Naive thymus-derived CD4-positive, alpha-beta T cell (primary cell): ENCODE results near the gene LCNL1. TPM values are rescaled to one million over a fixed set of nuclear protein-coding genes. Genes with fewer than 3 reads are reported as not detected.

Experiments used
- ATAC-seq: fragments of 150-1000 bp; cut with Tn5 transposase; 2 replicates; pipeline ENCODE4 v1.10.0; 2021; ENCODE audit warnings: mild to moderate bottlenecking, moderate library complexity
- CTCF ChIA-PET: fragments of 350-600 bp; sonication (Branson Sonifier 250); formaldehyde crosslinking; loops from one replicate; lab custom pipeline; 2021; ENCODE audit warnings: antibody characterized with exemption; lab: Charles Lee
- POLR2A ChIA-PET: fragments of 350-600 bp; sonication (Branson Sonifier 250); formaldehyde crosslinking; loops from one replicate; lab custom pipeline; 2021; ENCODE audit warnings: antibody characterized with exemption, inconsistent platforms; lab: Charles Lee
- DNase-seq, 9 donors: peaks; one replicate each; pipeline versions ENCODE4 v3.0.0 to v3.0.0-alpha.2; 2020 to 2022; ENCODE audit warnings: mixed read lengths in 1 of 9
- H3K27ac ChIP-seq: one replicate; pipeline ENCODE4 v1.7.0; 2013; ENCODE audit warnings: mild to moderate bottlenecking, low read depth, low read length, moderate library complexity
- H3K27me3 ChIP-seq, 2 donors: one replicate each; pipeline ENCODE4 v1.7.0; 2013; ENCODE audit warnings: low read length in 2 of 2, mild to moderate bottlenecking in 2 of 2, moderate library complexity in 2 of 2; ENCODE audit not compliant: control insufficient read depth in 2 of 2, insufficient read depth in 2 of 2
- H3K36me3 ChIP-seq, 3 experiments: 1 replicate in 2 of 3; 2 replicates in 1 of 3; pipeline ENCODE4 v1.7.0; 2013; ENCODE audit warnings: low read length in 3 of 3, mild to moderate bottlenecking in 3 of 3, moderate library complexity in 1 of 3; ENCODE audit not compliant: insufficient read depth in 3 of 3, control insufficient read depth in 2 of 3
- H3K4me1 ChIP-seq, 2 donors: one replicate each; pipeline ENCODE4 v1.7.0; 2013; ENCODE audit warnings: low read length in 2 of 2, mild to moderate bottlenecking in 2 of 2, moderate library complexity in 1 of 2; ENCODE audit not compliant: control insufficient read depth in 2 of 2, insufficient read depth in 2 of 2
- H3K4me3 ChIP-seq: 2 replicates; pipeline ENCODE4 v1.7.0; 2013; ENCODE audit warnings: mild to moderate bottlenecking, low read length
- H3K9me3 ChIP-seq, 3 experiments: 1 replicate in 2 of 3; 2 replicates in 1 of 3; pipeline ENCODE4 v1.7.0; 2013; ENCODE audit warnings: low read length in 3 of 3; ENCODE audit not compliant: control insufficient read depth in 2 of 3
- H3K27ac Mint-ChIP-seq, 9 donors: one replicate each; pipeline ENCODE4 v1.8.0; 2020 to 2022; ENCODE audit warnings: mixed read lengths in 9 of 9, mild to moderate bottlenecking in 8 of 9, moderate library complexity in 5 of 9, inconsistent platforms in 2 of 9
- H3K27me3 Mint-ChIP-seq, 5 donors: one replicate each; pipeline ENCODE4 v1.8.0; 2021 to 2022; ENCODE audit warnings: mixed read lengths in 5 of 5, mild to moderate bottlenecking in 1 of 5
- H3K36me3 Mint-ChIP-seq, 5 donors: one replicate each; pipeline ENCODE4 v1.8.0; 2020 to 2022; ENCODE audit warnings: mixed read lengths in 5 of 5, mild to moderate bottlenecking in 3 of 5, inconsistent platforms in 1 of 5
- H3K4me1 Mint-ChIP-seq, 7 donors: one replicate each; pipeline ENCODE4 v1.8.0; 2020 to 2022; ENCODE audit warnings: mixed read lengths in 7 of 7, mild to moderate bottlenecking in 3 of 7, inconsistent platforms in 1 of 7
- H3K4me3 Mint-ChIP-seq, 10 donors: one replicate each; pipeline ENCODE4 v1.8.0; 2020 to 2022; ENCODE audit warnings: mild to moderate bottlenecking in 10 of 10, mixed read lengths in 10 of 10, moderate library complexity in 6 of 10, inconsistent platforms in 2 of 10
- H3K9me3 Mint-ChIP-seq, 11 donors: one replicate each; pipeline ENCODE4 v1.8.0; 2020 to 2022; ENCODE audit warnings: mixed read lengths in 11 of 11, mild to moderate bottlenecking in 4 of 11, inconsistent platforms in 1 of 11, moderate library complexity in 1 of 11
- intact Hi-C, 2 donors: fragments of 100-400 bp; cut with micrococcal nuclease; formaldehyde crosslinking; loops; one replicate each; pipeline ENCODE4 v1.15.1; 2023
- polyA plus RNA-seq, 2 donors: library from polyadenylated mRNA; unstranded; fragments of 300-500 nt; fragmentation: Illumina TruSeq; gene quantifications; one replicate each; pipeline ENCODE4 v1.2.3, GENCODE V29; 2021
- total RNA-seq, 6 experiments: library from RNA in 5 of 6; stranded (reverse) in 5 of 6; gene quantifications; 1 replicate in 5 of 6; 2 replicates in 1 of 6; pipeline ENCODE4 v1.2.3 and lab custom pipeline; 2021 to 2026

Gene LCNL1
- total and polyA plus RNA-seq, 7 experiments from 2014 or later: 0.12 to 1.9 (median 0.13) TPM; not detected in 4

DNA sequence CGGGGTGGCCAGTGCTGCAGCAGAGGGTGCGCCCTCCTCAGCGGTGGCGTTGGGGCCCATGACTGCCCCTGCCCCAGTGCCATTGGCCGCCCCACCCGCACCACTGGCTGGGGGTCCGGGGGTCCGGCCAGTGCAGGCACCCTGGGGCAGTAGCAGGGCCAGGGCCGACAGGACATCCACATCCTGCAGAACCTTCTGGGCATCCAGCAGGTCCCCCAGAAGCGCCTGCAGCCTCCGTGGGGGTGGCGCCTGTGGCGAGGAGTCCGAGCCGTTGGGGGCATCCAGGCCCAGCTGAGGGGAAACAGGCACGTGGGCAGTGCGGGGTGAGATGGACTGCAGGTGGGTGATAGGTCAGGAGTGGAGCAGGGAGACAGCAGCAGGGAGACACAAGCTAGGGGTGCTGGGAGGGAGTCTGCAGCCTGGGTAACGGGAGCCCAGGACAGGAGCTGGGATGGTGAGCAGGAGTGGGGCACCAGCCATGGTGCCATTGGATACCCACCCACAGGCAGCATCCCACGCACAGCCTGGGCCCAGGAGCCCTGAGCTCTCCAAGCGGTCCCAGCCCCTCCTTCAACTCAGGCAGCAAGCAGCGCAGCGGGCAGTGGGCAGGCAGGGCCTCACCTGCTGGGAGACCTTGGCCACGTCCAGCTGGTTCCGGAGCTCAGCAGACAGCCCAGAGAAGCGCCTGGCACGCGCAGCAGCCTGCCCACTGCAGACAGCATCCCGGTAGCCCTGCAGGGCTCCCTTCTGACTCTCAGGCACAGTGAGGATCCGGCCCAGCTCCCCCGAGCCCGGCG, 38.2 kb downstream of the LCNL1 start:
- intact Hi-C loops: loop anchor here in 1 of 2 donors (5.0 kb wide), 1 partner anchor 119 kb away; no protein-coding TSS in a partner anchor
- Histone ChIP-seq H3K4me3 (no peak overlapping the region), H3K9me3 (no peaks in the 10 kb centered on the region), H3K4me1 (peaks cover 0 to under 1% of the 10 kb centered on the region in 2 donors), H3K36me3 (peaks cover 0 to 19% (median 0%) of the 10 kb centered on the region in 3 experiments), H3K27me3 (no peaks in the 10 kb centered on the region), H3K27ac (no peak overlapping the region)
- H3K9me3 Mint-ChIP-seq: no peaks in the 10 kb centered on the region
- H3K4me1 Mint-ChIP-seq: peaks cover 0 to 3% (median 0%) of the 10 kb centered on the region in 7 donors
- ATAC-seq (no peak), DNase-seq (no peak)
- CTCF ChIA-PET: interaction anchor here (0.6 kb wide), 1 partner anchor 45 kb away, joined by 3 read pairs; no protein-coding TSS in a partner anchor
- no peaks in the 10 kb centered on the region for H3K27me3 Mint-ChIP-seq
- H3K27ac Mint-ChIP-seq: no peak overlapping the region
- peaks cover 0 to 5% (median 0%) of the 10 kb centered on the region in 5 donors for H3K36me3 Mint-ChIP-seq
- POLR2A ChIA-PET: interaction anchor here (0.8 to 0.9 kb wide), 2 partner anchors 14 to 77 kb away, joined by 4 read pairs; partner anchors contain the start of gene FBXW5
- H3K4me3 Mint-ChIP-seq: no peak overlapping the region

DNA sequence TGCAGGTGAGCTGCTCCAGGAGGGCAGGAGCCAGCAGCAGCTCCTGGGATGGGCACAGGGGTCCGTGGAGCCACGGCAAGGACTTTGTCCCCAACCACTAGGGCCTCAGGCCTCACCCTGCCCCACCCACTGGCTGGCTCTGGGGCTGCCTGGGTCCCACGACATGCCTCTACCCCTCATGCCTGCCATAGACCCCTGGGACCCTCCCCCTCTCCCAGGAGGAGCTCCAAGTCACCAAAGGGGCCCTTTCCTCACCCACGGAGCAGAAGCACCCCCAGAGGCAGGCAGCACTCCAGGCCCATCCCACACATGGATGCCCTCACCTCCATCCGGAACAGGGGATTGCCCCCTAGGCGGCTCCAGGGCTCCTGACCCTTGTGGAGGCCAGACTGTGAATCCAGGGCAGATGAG, 38.8 kb downstream of the LCNL1 start:
- intact Hi-C loops: loop anchor here in 1 of 2 donors (5.0 kb wide), 1 partner anchor 119 kb away; no protein-coding TSS in a partner anchor
- Histone ChIP-seq H3K27ac (no peak overlapping the region), H3K27me3 (no peaks in the 10 kb centered on the region), H3K4me3 (no peak overlapping the region), H3K9me3 (no peaks in the 10 kb centered on the region), H3K4me1 (peaks cover 0 to 6% of the 10 kb centered on the region in 2 donors), H3K36me3 (peaks cover 0 to 13% (median 0%) of the 10 kb centered on the region in 3 experiments)
- H3K9me3 Mint-ChIP-seq: no peaks in the 10 kb centered on the region
- no peak for ATAC-seq
- H3K4me3 Mint-ChIP-seq: no peak overlapping the region
- ChIA-PET POLR2A (interaction anchor here (0.8 to 0.9 kb wide), 2 partner anchors 13 to 77 kb away, joined by 4 read pairs; partner anchors contain the start of gene FBXW5), CTCF (no interaction called here)
- peak in 1 of 9 donors; percentile 22 for DNase-seq
- peak overlapping the region in 1 of 9 donors; percentile 33 for H3K27ac Mint-ChIP-seq
- peaks cover 0 to 5% (median 0%) of the 10 kb centered on the region in 5 donors for H3K36me3 Mint-ChIP-seq
- H3K4me1 Mint-ChIP-seq: peaks cover 0 to 3% (median 0%) of the 10 kb centered on the region in 7 donors
- no peaks in the 10 kb centered on the region for H3K27me3 Mint-ChIP-seq

DNA sequence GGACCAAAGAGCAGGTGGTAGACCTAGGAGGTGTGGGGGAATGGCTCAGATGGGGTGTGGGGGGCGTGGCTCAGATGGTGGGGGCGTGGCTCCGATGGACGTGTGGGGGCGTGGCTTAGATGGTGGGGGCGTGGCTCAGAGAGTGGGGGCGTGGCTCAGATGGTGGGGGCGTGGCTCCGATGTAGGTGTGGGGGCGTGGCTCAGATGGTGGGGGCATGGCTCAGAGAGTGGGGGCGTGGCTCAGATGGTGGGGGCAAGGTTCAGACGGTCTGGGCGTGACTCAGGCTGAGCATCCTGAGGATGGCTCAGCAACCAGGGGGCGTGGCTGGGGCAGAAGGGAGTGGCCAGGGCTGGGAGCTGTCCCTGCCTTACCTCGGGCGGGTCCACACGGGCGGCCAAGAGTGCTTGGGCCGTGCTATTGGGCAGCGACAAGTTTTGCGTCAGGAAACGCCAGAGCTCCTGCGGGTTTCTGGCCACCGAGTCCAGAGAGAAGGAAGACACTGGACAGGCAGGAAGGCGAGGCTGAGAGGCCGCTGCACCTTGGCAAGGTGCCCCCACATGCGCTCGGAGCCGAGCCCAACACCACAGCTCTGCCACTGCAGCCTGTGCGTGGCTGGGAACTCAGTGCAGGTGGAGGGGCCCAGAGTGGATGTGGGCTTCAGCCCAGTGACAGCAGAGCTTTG, 39.3 kb downstream of the LCNL1 start:
- Histone ChIP-seq H3K36me3 (peaks cover 0 to 8% (median 0%) of the 10 kb centered on the region in 3 experiments), H3K4me1 (peaks cover 3 to 10% of the 10 kb centered on the region in 2 donors), H3K27me3 (no peaks in the 10 kb centered on the region), H3K27ac (no peak overlapping the region), H3K9me3 (no peaks in the 10 kb centered on the region), H3K4me3 (no peak overlapping the region)
- intact Hi-C loops: loop anchor here (1.0 to 5.0 kb wide), 3 partner anchors 30 to 120 kb away; partner anchors contain the start of gene PAXX (in 2 of the 2)
- H3K4me3 Mint-ChIP-seq: no peak overlapping the region
- POLR2A ChIA-PET: interaction anchor here (0.6 to 0.9 kb wide), 2 partner anchors 65 to 78 kb away, joined by 3 to 4 read pairs; partner anchors contain the start of genes FBXW5 and MAN1B1
- DNase-seq: peak in 5 of 9 donors; percentile 35 to 76 (median 39)
- peaks cover 0 to under 1% (median 0%) of the 10 kb centered on the region in 5 donors for H3K27me3 Mint-ChIP-seq
- H3K4me1 Mint-ChIP-seq: peaks cover under 1 to 5% (median 2%) of the 10 kb centered on the region in 7 donors
- peak; percentile 95 for ATAC-seq
- peak overlapping the region in 3 of 9 donors; percentile 33 to 49 (median 41) for H3K27ac Mint-ChIP-seq
- H3K9me3 Mint-ChIP-seq: no peaks in the 10 kb centered on the region
- CTCF ChIA-PET: interaction anchor here (1.2 kb wide), 1 partner anchor 13 kb away, joined by 3 read pairs; no protein-coding TSS in a partner anchor
- peaks cover 0 to under 1% (median 0%) of the 10 kb centered on the region in 5 donors for H3K36me3 Mint-ChIP-seq

DNA sequence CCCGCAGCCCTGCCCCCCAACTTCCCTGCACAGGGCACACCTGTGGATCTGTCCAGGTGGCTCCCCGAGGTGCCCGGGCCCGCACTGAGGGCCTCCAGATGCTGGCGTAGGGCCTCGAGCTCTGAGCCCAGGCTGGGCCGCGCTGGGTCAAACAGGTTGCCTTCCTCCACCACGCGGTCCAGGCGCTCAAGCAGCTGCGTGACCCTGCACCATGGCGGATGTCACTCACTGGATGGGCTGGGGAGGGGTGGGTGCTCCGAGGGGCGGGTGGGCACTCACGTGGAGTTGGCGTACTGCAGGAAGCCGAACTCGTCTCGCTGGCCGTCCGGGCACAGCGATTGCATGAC, 39.8 kb downstream of the LCNL1 start:
- no peak for ATAC-seq
- H3K4me1 Mint-ChIP-seq: peaks cover 4 to 7% (median 6%) of the 10 kb centered on the region in 7 donors
- Histone ChIP-seq H3K36me3 (peaks cover 0 to 4% (median 0%) of the 10 kb centered on the region in 3 experiments), H3K27me3 (no peaks in the 10 kb centered on the region), H3K4me3 (no peak overlapping the region), H3K27ac (no peak overlapping the region), H3K9me3 (no peaks in the 10 kb centered on the region), H3K4me1 (peaks cover 8 to 14% of the 10 kb centered on the region in 2 donors)
- no peak for DNase-seq
- H3K9me3 Mint-ChIP-seq: no peaks in the 10 kb centered on the region
- POLR2A ChIA-PET: interaction anchor here (0.6 kb wide), 1 partner anchor 64 kb away, joined by 3 read pairs; the partner anchor contains the start of gene MAN1B1
- no peak overlapping the region for H3K4me3 Mint-ChIP-seq
- H3K27me3 Mint-ChIP-seq: peaks cover 0 to 3% (median 0%) of the 10 kb centered on the region in 5 donors
- H3K36me3 Mint-ChIP-seq: no peaks in the 10 kb centered on the region
- H3K27ac Mint-ChIP-seq: no peak overlapping the region
- intact Hi-C loops: loop anchor here (1.0 to 5.0 kb wide), 3 partner anchors 30 to 120 kb away; partner anchors contain the start of gene PAXX (in 2 of the 2)
- CTCF ChIA-PET: interaction anchor here (1.2 kb wide), 1 partner anchor 13 kb away, joined by 3 read pairs; no protein-coding TSS in a partner anchor

DNA sequence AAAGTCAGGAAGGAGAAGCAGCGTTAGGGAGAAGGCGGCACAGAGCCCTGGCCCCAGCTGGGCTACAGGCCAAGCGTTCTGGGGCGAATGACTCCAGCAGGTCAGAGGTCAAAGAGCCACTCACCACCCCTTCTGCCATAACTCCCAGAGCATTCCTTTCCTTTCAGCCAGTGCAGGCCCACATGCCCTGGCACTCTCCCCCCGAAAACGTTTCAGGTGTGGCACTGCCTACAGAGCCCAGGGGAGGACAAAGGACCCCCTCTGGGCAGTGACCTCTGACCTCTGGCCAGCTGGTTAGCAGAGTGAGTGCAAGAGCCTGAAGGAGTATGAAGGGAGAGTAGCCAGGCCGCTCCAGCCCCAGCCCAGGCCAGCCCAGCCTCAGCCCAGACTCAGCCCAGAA, 40.4 kb downstream of the LCNL1 start:
- no peak for DNase-seq
- Mint-ChIP-seq H3K27me3 (peaks cover 0 to 3% (median 0%) of the 10 kb centered on the region in 5 donors), H3K4me1 (peaks cover 4 to 7% (median 6%) of the 10 kb centered on the region in 7 donors), H3K36me3 (no peaks in the 10 kb centered on the region), H3K4me3 (no peak overlapping the region), H3K27ac (no peak overlapping the region), H3K9me3 (no peaks in the 10 kb centered on the region)
- no peak for ATAC-seq
- ChIA-PET POLR2A (no interaction called here), CTCF (interaction anchor here (1.2 kb wide), 1 partner anchor 12 kb away, joined by 3 read pairs; no protein-coding TSS in a partner anchor)
- H3K9me3 ChIP-seq: no peaks in the 10 kb centered on the region
- H3K27ac ChIP-seq: no peak overlapping the region
- H3K4me3 ChIP-seq: no peak overlapping the region
- intact Hi-C loops: loop anchor here in 1 of 2 donors (5.0 kb wide), 1 partner anchor 121 kb away; no protein-coding TSS in a partner anchor
- H3K36me3 ChIP-seq: no peaks in the 10 kb centered on the region
- H3K27me3 ChIP-seq: no peaks in the 10 kb centered on the region
- peaks cover 8 to 14% of the 10 kb centered on the region in 2 donors for H3K4me1 ChIP-seq

DNA sequence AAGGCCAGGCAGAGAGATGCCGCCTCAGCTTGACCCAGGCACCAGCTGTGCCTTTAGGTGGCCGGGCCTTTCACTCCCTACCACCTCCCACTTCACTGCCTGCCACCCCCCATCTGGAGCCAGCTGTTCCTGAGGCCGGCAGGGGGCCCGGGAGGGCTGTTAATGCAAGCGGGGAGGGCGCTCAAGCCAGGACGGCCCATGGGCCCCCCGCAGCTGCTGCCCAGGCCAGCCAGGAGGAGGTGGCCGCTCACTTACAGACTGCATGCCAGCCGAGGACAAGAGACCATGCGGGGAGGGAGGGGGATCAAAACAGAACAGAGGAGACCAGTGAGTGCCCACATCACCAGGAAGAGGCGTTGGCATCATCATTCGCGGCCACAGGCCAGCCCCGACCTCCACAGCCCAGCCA, 40.8 kb downstream of the LCNL1 start:
- Histone ChIP-seq H3K4me1 (peaks cover 10 to 14% of the 10 kb centered on the region in 2 donors), H3K27ac (no peak overlapping the region), H3K4me3 (no peak overlapping the region), H3K36me3 (no peaks in the 10 kb centered on the region), H3K27me3 (no peaks in the 10 kb centered on the region), H3K9me3 (no peaks in the 10 kb centered on the region)
- CTCF ChIA-PET: no interaction called here
- Mint-ChIP-seq H3K27me3 (peaks cover 0 to 3% (median 0%) of the 10 kb centered on the region in 5 donors), H3K9me3 (no peaks in the 10 kb centered on the region), H3K4me1 (peaks cover 4 to 7% (median 6%) of the 10 kb centered on the region in 7 donors), H3K36me3 (no peaks in the 10 kb centered on the region), H3K27ac (no peak overlapping the region), H3K4me3 (no peak overlapping the region)
- POLR2A ChIA-PET: no interaction called here
- DNase-seq (no peak), ATAC-seq (no peak)
- intact Hi-C loops: loop anchor here in 1 of 2 donors (5.0 kb wide), 1 partner anchor 121 kb away; no protein-coding TSS in a partner anchor
